Thoracic aorta (tissue), 2 donors: ENCODE data around the gene CARNS1. TPM values are rescaled to one million over a fixed set of nuclear protein-coding genes. Genes with fewer than 3 reads are reported as not detected.

Experiments
- ATAC-seq: fragments of 150-250 bp; one replicate; pipeline ENCODE4 v1.8.0; 2017; ENCODE audit warnings: low read depth; ENCODE audit not compliant: insufficient number of reproducible peaks, low FRiP score
- DNase-seq: peaks from one replicate; pipeline ENCODE4 v3.0.0-alpha.2; 2020; ENCODE audit warnings: low spot score
- H3K27ac ChIP-seq, 2 donors: fragments of 200-600 bp; sonication (generic); 1 replicate in 1 of 2; 2 replicates in 1 of 2; pipeline ENCODE4 v1.5.1; 2016; ENCODE audit warnings: mild to moderate bottlenecking in 2 of 2, moderate library complexity in 2 of 2
- H3K27me3 ChIP-seq: fragments of 200-600 bp; sonication (generic); replicated peaks from 2 replicates; pipeline ENCODE4 v1.6.0; 2016; ENCODE audit warnings: mild to moderate bottlenecking; ENCODE audit not compliant: insufficient read depth
- H3K36me3 ChIP-seq: fragments of 200-600 bp; sonication (generic); one replicate; pipeline ENCODE4 v1.5.1; 2016
- H3K4me1 ChIP-seq, 2 donors: fragments of 200-600 bp; sonication (generic); 1 replicate in 1 of 2; 2 replicates in 1 of 2; pipeline versions ENCODE4 v1.5.1 to v1.6.0; 2016; ENCODE audit warnings: low read depth in 2 of 2, mild to moderate bottlenecking in 1 of 2; ENCODE audit not compliant: control insufficient read depth in 1 of 2
- H3K4me3 ChIP-seq: fragments of 200-600 bp; sonication (generic); 2 replicates; pipeline ENCODE4 v1.5.1; 2016; ENCODE audit warnings: mild to moderate bottlenecking
- H3K9me3 ChIP-seq: fragments of 200-600 bp; sonication (generic); 2 replicates; pipeline ENCODE4 v1.5.1; 2016
- CTCF ChIP-seq: fragments of 200-600 bp; sonication (generic); IDR thresholded peaks from one replicate; pipeline ENCODE4 v1.5.1; 2019; ENCODE audit warnings: antibody characterized with exemption
- total RNA-seq, 2 donors: library from RNA; depleted of rRNA; stranded (reverse); fragments of >200 nt; gene quantifications; one replicate each; pipeline versions ENCODE4 v1.1.0 to v1.2.3, GENCODE V29; 2016

CARNS1 gene
- total RNA-seq, 2 donors from 2014 or later = 7.9 to 10.8 TPM

DNA sequence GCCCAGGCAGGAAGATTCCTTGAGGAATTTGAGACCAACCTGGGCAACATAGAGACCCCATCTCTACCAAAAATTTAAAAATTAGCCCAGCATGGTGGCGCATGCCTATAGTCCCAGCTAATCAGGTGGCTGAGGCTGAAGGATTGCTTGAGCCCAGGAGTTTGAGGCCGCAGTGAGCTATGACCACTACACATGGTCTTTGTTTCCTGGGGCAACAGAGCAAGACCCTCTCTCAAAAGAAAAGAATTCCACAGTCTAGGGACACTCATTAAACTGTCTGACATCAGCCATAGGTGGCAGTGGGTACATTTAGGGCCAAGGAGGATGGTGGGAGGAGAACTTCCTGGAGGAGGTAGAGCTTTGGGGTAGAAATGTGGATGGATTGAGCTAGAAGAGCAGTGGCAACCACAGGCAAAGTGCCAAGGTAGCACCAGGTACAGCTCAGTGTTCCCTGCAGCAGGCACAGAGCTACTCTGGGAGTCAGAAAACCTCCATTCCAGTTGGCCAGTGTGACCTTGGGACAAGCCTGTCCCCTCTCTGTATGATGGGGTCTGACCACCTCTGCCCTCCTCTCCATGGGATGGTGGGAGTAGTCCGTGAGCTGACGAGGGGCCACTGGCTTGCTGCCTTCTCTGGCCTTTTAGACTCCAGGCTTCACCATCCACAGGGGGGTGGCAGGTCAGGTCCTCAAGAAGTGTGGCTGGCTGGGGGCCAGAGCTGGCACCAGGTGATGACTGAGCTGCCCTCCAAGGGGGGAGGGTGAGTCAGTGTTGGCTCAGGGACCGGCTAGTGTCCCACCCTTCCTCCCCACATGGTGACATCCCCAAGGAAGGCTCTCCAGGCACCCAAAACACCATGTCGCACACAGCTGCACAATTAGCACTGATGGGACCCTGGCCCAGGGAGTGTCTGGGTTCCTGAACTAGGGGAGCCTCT, 38.3 kb upstream of the CARNS1 start:
- no peaks in the 10 kb centered on the region for H3K9me3 ChIP-seq
- no peaks in the 10 kb centered on the region for H3K36me3 ChIP-seq
- H3K4me3 ChIP-seq = no peak overlapping the region
- DNase-seq (no peak), ATAC-seq (no peak)
- no peaks in the 10 kb centered on the region for H3K27me3 ChIP-seq
- peaks cover 5 to 18% of the 10 kb centered on the region in 2 donors for H3K4me1 ChIP-seq
- TF ChIP-seq CTCF = no peak
- no peak overlapping the region for H3K27ac ChIP-seq

DNA sequence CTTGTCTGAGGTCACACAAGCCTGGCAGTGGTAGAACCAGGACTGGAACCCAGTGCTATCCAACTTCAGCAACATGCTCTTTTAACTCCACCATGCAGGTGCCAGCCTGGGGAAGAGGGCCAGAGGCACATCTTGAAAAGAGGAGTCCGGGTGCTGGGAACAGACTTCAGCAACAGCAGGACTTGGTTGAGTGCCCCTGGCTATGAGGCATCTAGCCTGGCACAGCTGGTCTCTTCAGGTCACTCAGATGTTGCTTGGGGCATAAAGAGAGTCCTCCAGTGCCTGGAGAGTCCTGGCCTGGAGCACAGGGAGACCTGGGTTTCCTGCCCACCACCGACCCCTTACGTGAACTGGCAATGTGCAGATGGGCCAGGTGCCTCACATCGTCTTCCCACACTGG, 36.9 kb upstream of the CARNS1 start:
- H3K36me3 ChIP-seq = no peaks in the 10 kb centered on the region
- H3K4me1 ChIP-seq = peaks cover 5 to 17% of the 10 kb centered on the region in 2 donors
- no peak for TF ChIP-seq CTCF
- ATAC-seq (no peak), DNase-seq (no peak)
- H3K9me3 ChIP-seq = no peaks in the 10 kb centered on the region
- no peak overlapping the region for H3K4me3 ChIP-seq
- H3K27ac ChIP-seq = no peak overlapping the region
- no peaks in the 10 kb centered on the region for H3K27me3 ChIP-seq

GRCh38 chr11:67379061-67380058, 36.1 kb upstream of the CARNS1 start:
- TF ChIP-seq CTCF = no peak
- Histone ChIP-seq H3K27ac (no peak overlapping the region), H3K4me1 (peaks cover 5 to 10% of the 10 kb centered on the region in 2 donors), H3K36me3 (no peaks in the 10 kb centered on the region), H3K9me3 (no peaks in the 10 kb centered on the region), H3K27me3 (no peaks in the 10 kb centered on the region), H3K4me3 (no peak overlapping the region)
- DNase-seq = no peak
- ATAC-seq = no peak

DNA sequence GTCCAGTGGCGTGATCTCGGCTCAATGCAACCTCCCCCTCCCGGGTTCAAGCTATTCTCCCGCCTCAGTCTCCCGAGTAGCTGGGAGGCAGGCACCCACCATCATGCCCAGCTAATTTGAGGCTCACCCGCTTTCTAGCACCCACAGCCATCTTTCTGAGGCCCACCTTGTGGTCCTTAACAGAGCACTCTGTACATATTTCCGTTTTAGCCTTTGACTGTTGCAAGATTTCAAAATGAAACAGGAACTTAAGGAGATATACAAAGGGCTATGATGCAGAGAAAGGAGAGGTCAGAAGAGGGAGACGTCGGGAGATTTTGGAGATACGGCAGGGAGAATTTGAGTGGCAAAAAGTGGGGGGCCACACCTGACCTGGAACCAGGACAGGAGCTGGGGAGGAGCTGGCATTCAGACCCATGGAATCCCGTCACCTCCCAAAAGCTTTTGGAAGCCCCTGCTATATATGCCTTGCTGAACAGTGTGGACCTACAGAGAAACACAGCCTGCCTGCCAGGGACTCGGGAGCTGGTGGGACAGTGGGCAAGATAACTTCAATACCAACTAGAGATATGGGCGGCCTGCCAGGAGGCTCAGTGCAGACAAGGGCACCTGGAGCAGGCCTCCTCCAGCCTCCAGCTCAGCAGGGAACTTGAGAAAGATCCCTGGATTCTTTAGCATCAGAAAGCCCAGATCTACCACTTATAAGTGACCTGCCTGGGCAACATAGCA, 34.1 kb upstream of the CARNS1 start:
- Histone ChIP-seq H3K4me1 (peaks cover 0 to 15% of the 10 kb centered on the region in 2 donors), H3K36me3 (no peaks in the 10 kb centered on the region), H3K9me3 (no peaks in the 10 kb centered on the region), H3K27ac (no peak overlapping the region), H3K4me3 (no peak overlapping the region), H3K27me3 (no peaks in the 10 kb centered on the region)
- ATAC-seq (no peak), DNase-seq (no peak)
- no peak for TF ChIP-seq CTCF
